IPS-20b (cell line): ENCODE data around the gene CXorf65.

Experiments used
- H3K27ac ChIP-seq: one replicate; pipeline ENCODE4 v1.5.1; 2013; ENCODE audit warnings: low read length
- H3K27me3 ChIP-seq: 2 replicates; pipeline ENCODE4 v1.6.1; 2013; ENCODE audit warnings: mild to moderate bottlenecking, low read length, inconsistent platforms; ENCODE audit not compliant: insufficient read depth
- H3K36me3 ChIP-seq: 2 replicates; pipeline ENCODE4 v1.6.1; 2013; ENCODE audit warnings: low read depth, mild to moderate bottlenecking, inconsistent platforms, low read length, moderate library complexity; ENCODE audit not compliant: insufficient read depth
- H3K4me1 ChIP-seq: 2 replicates; pipeline ENCODE4 v1.6.1; 2013; ENCODE audit warnings: mild to moderate bottlenecking, control low read depth, inconsistent platforms, low read length, moderate library complexity; ENCODE audit not compliant: insufficient read depth
- H3K4me3 ChIP-seq: 2 replicates; pipeline ENCODE4 v1.5.1; 2013; ENCODE audit warnings: mild to moderate bottlenecking, low read length, inconsistent platforms
- H3K9ac ChIP-seq: 2 replicates; pipeline ENCODE4 v1.6.1; 2013; ENCODE audit warnings: low read depth, mild to moderate bottlenecking, inconsistent platforms, low read length, moderate library complexity
- H3K9me3 ChIP-seq: 2 replicates; pipeline ENCODE4 v1.6.1; 2013; ENCODE audit warnings: mild to moderate bottlenecking, low read depth, low read length, inconsistent platforms; ENCODE audit not compliant: insufficient read depth

The CXorf65 gene

DNA sequence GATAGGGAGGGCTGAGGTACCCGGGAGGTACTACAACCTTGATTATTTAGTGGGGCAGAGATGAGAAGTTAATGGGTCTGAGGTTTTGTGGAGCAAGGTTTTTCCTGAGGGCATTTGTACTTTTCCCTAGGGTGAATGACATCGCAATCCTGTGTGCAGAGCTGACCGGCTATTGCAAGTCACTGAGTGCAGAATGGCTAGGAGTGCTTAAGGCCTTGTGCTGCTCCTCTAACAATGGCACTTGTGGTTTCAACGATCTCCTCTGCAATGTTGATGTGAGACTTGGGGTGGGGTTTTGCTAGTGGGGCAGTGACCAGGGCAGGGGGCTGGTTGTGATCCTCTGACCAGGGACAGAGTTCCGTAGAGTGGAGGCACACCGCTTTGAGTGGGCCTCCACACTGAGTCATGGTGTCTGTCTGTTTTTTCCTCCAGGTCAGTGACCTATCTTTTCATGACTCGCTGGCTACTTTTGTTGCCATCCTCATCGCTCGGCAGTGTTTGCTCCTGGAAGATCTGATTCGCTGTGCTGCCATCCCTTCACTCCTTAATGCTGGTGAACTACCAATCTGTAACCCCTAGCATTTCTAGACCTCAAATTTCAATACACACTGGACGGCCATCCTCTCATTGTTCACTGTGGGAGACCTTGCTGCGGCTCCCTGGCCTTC lies 21.8 kb upstream of the CXorf65 start:
- Histone ChIP-seq H3K36me3 (peaks cover 90% of the 10 kb centered on the region), H3K9me3 (no peaks in the 10 kb centered on the region), H3K4me1 (no peaks in the 10 kb centered on the region), H3K9ac (no peak overlapping the region), H3K27me3 (no peaks in the 10 kb centered on the region), H3K4me3 (no peak overlapping the region), H3K27ac (no peak overlapping the region)

- H3K36me3 ChIP-seq = peaks cover 45% of the 10 kb centered on the region
- peak overlapping the region; percentile 73; the same call in 1 of the 2 replicates for H3K9ac ChIP-seq
- no peak overlapping the region for H3K27ac ChIP-seq
- no peaks in the 10 kb centered on the region; the same call in 1 of the 2 replicates for H3K4me1 ChIP-seq
- H3K27me3 ChIP-seq = peaks cover 24% of the 10 kb centered on the region; the same call in 1 of the 2 replicates
- no peaks in the 10 kb centered on the region for H3K9me3 ChIP-seq
- peak overlapping the region; percentile 77 for H3K4me3 ChIP-seq
Measured at GRCh38 chrX:71118985-71119535, 12.5 kb upstream of the CXorf65 start.

- Histone ChIP-seq H3K36me3 (peaks cover 37% of the 10 kb centered on the region), H3K9me3 (no peaks in the 10 kb centered on the region), H3K9ac (peak within 1 kb of the TSS; percentile 73; the same call in 1 of the 2 replicates), H3K4me3 (peak within 1 kb of the TSS; percentile 77), H3K27ac (no peak within 1 kb of the TSS), H3K27me3 (peaks cover 30% of the 10 kb centered on the region; the same call in 1 of the 2 replicates), H3K4me1 (no peaks in the 10 kb centered on the region; the same call in 1 of the 2 replicates)
Measured at GRCh38 chrX:71118032-71118984, 11.8 kb upstream of the CXorf65 start, which contains the start of gene MED12. Gene MED12, plus strand, starts transcription at chrX:71118596. Its CDS starts 159 bp downstream, at chrX:71118755.

DNA sequence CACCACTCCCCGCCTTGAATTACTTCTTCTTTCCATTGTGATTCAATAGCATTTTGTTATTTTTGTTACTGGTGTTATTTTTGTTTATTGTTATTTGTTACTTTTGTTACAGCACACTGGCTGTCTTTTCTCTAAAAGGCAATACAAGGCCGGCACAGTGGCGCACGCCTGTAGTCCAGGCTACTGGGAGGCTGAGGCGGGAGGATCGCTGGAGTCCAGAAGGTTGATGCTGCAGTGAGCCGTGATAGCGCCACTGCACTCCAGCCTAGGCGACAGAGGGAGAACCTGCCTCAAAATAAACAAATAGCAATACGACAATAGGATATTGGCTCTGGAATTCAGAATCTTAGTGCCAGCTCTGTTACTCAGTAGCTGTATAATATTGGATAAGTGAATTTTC lies 10.8 kb upstream of the CXorf65 start:
- no peak overlapping the region for H3K27ac ChIP-seq
- peaks cover 38% of the 10 kb centered on the region; the same call in 1 of the 2 replicates for H3K27me3 ChIP-seq
- peak overlapping the region; percentile 77; the same call in 1 of the 2 replicates for H3K4me3 ChIP-seq
- no peaks in the 10 kb centered on the region; the same call in 1 of the 2 replicates for H3K4me1 ChIP-seq
- H3K9ac ChIP-seq = no peak overlapping the region
- H3K36me3 ChIP-seq = peaks cover 28% of the 10 kb centered on the region
- no peaks in the 10 kb centered on the region for H3K9me3 ChIP-seq

DNA sequence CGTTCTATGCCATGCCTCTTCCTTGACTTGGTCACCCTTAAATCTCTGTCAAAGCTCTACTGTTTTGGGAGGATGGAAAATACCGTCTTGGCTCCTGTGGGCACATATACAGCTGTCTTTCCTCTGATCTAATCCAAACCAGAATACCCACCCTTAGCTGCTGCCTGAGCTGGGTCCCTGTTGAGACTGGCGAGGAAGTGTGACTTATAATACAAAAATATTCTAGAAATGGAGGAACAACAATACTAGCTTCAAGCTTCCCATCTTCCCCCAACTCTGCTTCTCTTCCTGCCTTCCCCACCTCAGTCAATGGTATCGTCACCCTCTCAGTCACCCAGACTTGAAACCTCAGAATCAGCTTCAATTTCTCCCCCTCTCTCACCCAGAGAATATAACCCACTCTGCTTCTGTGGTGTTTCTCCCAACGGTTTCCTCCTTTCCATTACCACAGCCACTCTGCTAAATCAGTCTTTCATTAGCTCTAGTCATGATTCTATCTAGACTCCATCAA lies 5.4 kb upstream of the CXorf65 start:
- Histone ChIP-seq H3K4me1 (no peaks in the 10 kb centered on the region), H3K27ac (no peak overlapping the region), H3K9ac (no peak overlapping the region), H3K4me3 (no peak overlapping the region), H3K9me3 (no peaks in the 10 kb centered on the region), H3K27me3 (peaks cover 68% of the 10 kb centered on the region; the same call in 1 of the 2 replicates), H3K36me3 (no peaks in the 10 kb centered on the region)

GRCh38 chrX:71111141-71111843 lies 4.8 kb upstream of the CXorf65 start, which contains the start of gene IL2RG:
Gene IL2RG, minus strand, starts transcription at chrX:71111577. Its CDS starts 38 bp downstream, at chrX:71111539.
- Histone ChIP-seq H3K4me1 (no peaks in the 10 kb centered on the region), H3K9ac (no peak within 1 kb of the TSS), H3K36me3 (no peaks in the 10 kb centered on the region), H3K9me3 (no peaks in the 10 kb centered on the region), H3K4me3 (no peak within 1 kb of the TSS), H3K27ac (no peak within 1 kb of the TSS), H3K27me3 (peaks cover 69% of the 10 kb centered on the region; the same call in 1 of the 2 replicates)

DNA sequence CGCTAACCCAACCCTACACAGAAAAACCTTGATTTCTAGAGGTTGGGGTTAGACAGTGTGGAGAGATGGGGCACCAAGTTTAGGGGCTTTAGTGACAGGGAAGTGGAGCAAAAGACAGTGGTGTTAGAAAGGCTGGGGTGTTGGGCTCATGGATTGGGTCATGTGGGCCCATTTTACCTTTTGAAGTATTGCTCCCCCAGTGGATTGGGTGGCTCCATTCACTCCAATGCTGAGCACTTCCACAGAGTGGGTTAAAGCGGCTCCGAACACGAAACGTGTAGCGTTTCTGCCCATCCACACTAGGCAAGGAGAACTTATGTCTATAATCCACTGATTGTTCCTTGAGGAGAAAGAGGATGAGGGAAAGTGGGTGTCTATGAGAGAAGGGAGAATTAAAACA lies 2.5 kb upstream of the CXorf65 start:
- no peaks in the 10 kb centered on the region for H3K9me3 ChIP-seq
- no peaks in the 10 kb centered on the region for H3K36me3 ChIP-seq
- no peak overlapping the region for H3K4me3 ChIP-seq
- H3K9ac ChIP-seq = no peak overlapping the region
- H3K4me1 ChIP-seq = peaks cover 6% of the 10 kb centered on the region
- H3K27ac ChIP-seq = no peak overlapping the region
- peaks cover 60% of the 10 kb centered on the region; the same call in 1 of the 2 replicates for H3K27me3 ChIP-seq

DNA sequence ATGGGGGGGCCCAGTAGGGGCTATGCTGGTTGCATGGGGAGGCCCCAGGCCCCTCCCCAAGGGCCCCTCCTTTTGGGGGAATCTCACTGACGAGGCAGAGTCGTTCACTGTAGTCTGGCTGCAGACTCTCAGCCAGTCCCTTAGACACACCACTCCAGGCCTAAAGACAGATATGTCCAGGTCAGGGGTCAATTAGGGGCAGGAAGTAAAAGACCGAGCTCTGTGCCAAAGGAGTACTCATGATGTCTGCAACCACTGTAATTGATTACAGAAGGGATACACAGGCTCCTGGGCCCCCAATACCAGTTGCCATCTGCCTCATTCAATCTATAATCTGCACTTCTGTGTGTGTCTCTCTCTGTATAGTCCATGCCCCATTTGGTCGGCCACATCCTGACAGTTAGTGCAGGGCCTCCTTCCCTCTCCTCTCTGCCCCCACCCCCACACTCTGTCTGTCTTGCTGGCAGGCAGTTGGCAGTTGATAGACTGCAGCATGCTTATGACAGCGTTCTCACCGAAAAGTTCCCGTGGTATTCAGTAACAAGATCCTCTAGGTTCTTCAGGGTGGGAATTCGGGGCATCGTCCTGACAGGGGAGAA lies 1.3 kb upstream of the CXorf65 start:
- H3K36me3 ChIP-seq = no peaks in the 10 kb centered on the region
- no peak overlapping the region for H3K9ac ChIP-seq
- H3K4me3 ChIP-seq = no peak overlapping the region
- peaks cover 51% of the 10 kb centered on the region; the same call in 1 of the 2 replicates for H3K27me3 ChIP-seq
- no peak overlapping the region for H3K27ac ChIP-seq
- peaks cover 11% of the 10 kb centered on the region for H3K4me1 ChIP-seq
- no peaks in the 10 kb centered on the region for H3K9me3 ChIP-seq

- peaks cover 45% of the 10 kb centered on the region; the same call in 1 of the 2 replicates for H3K27me3 ChIP-seq
- H3K4me3 ChIP-seq = no peak overlapping the region
- H3K9ac ChIP-seq = no peak overlapping the region
- H3K4me1 ChIP-seq = peaks cover 16% of the 10 kb centered on the region
- H3K27ac ChIP-seq = no peak overlapping the region
- no peaks in the 10 kb centered on the region for H3K9me3 ChIP-seq
- no peaks in the 10 kb centered on the region for H3K36me3 ChIP-seq
Measured at GRCh38 chrX:71107245-71107644, 705 bp upstream of the CXorf65 start.

DNA sequence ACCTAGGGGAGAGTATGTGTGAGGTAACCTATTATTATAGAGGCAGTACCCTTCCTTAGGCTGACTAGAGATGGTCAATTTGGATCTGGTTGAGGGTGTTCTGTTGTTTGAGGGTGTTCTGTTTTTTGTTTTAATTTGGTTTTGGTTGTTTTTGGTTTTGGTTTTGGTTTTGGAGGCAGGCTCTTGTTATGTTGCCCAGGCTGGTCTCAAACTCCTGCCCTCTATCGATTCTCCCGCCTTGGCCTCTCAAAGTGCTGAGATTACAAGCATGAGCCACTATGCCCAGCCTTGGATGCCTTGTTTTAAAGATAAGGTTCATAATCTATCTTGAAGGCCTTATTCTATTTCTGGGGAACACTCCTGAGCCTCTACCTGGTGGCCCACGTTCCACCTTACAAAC lies 912 bp downstream of the CXorf65 start:
- Histone ChIP-seq H3K36me3 (peaks cover 4% of the 10 kb centered on the region; the same call in 1 of the 2 replicates), H3K27ac (no peak overlapping the region), H3K9ac (no peak overlapping the region), H3K4me1 (peaks cover 22% of the 10 kb centered on the region), H3K4me3 (no peak overlapping the region), H3K27me3 (peaks cover 40% of the 10 kb centered on the region), H3K9me3 (no peaks in the 10 kb centered on the region)
